Astrocyte (in vitro differentiated cells and primary cell): ENCODE results near the gene RBPJ.

Experiments
- CTCF ChIP-seq: IDR thresholded peaks from 2 replicates; pipeline ENCODE4 v1.5.1; 2011; ENCODE audit warnings: low read depth, mild to moderate bottlenecking, inconsistent platforms, low read length, moderate library complexity; ENCODE audit not compliant: insufficient read depth
- EZH2 ChIP-seq: IDR thresholded peaks from 2 replicates; pipeline ENCODE4 v1.6.1; 2012; ENCODE audit warnings: mild to moderate bottlenecking, low read length, inconsistent platforms; ENCODE audit not compliant: insufficient read depth

- TF ChIP-seq CTCF (no peak), EZH2 (no peak)
Observed at GRCh38 chr4:26413582-26413981, 92.8 kb downstream of the RBPJ start.
